ENCODE results near the gene CATSPERZ. TPM values are rescaled to one million over a fixed set of nuclear protein-coding genes. Genes with fewer than 3 reads are reported as not detected.
A peak's percentile ranks its signal among the peaks of the same experiment; 100 is the strongest.

The CATSPERZ gene
- total RNA-seq, 1 experiment from 2014 or later = not detected

DNA sequence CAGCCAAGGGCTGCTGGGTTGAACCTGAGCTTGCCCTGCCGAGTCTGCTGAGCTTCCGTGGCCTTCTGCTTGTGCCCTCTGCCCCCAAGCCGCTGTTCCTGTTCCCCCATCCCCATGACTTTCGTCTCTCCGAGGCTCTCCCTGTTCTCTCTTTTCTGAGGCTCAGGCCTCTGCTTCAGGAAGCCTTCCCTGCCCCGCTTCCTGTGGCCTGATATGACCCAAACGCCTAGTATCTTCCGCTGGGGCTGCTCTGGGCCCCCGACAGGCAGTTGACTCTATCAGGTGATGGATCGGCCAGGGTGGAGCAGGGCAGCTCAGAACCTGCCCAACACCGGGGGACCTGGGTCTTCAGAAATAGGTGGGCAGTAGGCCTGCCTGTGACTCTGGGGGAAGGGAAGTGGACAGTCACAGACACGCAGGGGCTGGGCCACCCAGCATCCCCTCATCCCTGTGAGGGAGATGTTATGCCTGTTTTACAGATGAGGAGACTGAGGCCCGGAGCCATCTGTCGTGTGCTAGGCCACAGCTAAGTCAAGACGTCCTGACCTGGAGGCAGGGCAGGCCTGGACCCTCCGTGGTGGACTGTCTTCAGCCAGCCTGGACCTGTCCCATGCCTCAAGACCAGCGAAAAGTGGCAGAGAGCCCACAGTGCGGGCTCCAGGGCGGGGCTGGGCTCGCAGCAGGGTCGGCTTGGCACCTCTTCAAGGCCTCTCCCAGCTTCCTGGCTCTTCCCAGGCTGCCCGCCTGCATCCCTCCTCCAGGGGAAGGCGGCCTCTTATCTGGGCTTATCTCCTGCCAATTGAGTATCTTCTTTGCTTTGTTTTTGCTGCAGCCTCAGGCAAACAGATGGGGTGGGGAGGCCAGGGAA lies 31.9 kb upstream of the CATSPERZ start:
- H3K9me3 ChIP-seq (ENCODE audit: insufficient read depth, low read depth) = no peaks in the 10 kb centered on the region
- no peaks in the 10 kb centered on the region for H4K20me1 ChIP-seq (ENCODE audit: insufficient read depth)
- H3K27me3 ChIP-seq (ENCODE audit: insufficient read depth, low read depth) = no peaks in the 10 kb centered on the region
- ChIA-PET CTCF (interaction anchor here (0.6 to 1.3 kb wide), 5 partner anchors 9 to 87 kb away, joined by 3 to 14 read pairs (median 6); no protein-coding TSS in a partner anchor), POLR2A (ENCODE audit: unreplicated experiment) (interaction anchor here (0.5 to 0.6 kb wide), 2 partner anchors 52 to 654 kb away, joined by 4 to 6 read pairs; partner anchors contain the start of gene PLAAT3)
- DNase-seq = peak; percentile 64 to 88
- H3K79me2 ChIP-seq (ENCODE audit: low read depth) = peaks cover 18% of the 10 kb centered on the region
- H3K4me3 ChIP-seq = peak overlapping the region; percentile 63
- peaks cover 25% of the 10 kb centered on the region for H3K4me1 ChIP-seq (replicated peaks; ENCODE audit: insufficient read depth)
- peaks cover 1% of the 10 kb centered on the region; the same call in 1 of the 2 replicates for H3K36me3 ChIP-seq (ENCODE audit: low read depth)
- H3K4me2 ChIP-seq = peak overlapping the region; percentile 91
- peak overlapping the region; percentile 89 for H3K27ac ChIP-seq
- no peaks in the 10 kb centered on the region for H3K9me2 ChIP-seq (ENCODE audit: insufficient read depth)
- no peak overlapping the region; the same call in 1 of the 2 replicates for H2AFZ ChIP-seq
- TF ChIP-seq EZH2 (IDR thresholded peaks at IDR 0.05; ENCODE audit: low read depth) = no peak
- TF ChIP-seq, protein P1, sequence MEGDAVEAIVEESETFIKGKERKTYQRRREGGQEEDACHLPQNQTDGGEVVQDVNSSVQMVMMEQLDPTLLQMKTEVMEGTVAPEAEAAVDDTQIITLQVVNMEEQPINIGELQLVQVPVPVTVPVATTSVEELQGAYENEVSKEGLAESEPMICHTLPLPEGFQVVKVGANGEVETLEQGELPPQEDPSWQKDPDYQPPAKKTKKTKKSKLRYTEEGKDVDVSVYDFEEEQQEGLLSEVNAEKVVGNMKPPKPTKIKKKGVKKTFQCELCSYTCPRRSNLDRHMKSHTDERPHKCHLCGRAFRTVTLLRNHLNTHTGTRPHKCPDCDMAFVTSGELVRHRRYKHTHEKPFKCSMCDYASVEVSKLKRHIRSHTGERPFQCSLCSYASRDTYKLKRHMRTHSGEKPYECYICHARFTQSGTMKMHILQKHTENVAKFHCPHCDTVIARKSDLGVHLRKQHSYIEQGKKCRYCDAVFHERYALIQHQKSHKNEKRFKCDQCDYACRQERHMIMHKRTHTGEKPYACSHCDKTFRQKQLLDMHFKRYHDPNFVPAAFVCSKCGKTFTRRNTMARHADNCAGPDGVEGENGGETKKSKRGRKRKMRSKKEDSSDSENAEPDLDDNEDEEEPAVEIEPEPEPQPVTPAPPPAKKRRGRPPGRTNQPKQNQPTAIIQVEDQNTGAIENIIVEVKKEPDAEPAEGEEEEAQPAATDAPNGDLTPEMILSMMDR (conservative IDR thresholded peaks at IDR 0.05) = no peak
- intact Hi-C loops (cut with micrococcal nuclease; ENCODE audit: unreplicated experiment) = no loop called here
- peaks cover 49% of the 10 kb centered on the region for H3F3A ChIP-seq (ENCODE audit: insufficient read depth, low read depth)
- BruUV-seq (replicated peaks) = no TSS peak

DNA sequence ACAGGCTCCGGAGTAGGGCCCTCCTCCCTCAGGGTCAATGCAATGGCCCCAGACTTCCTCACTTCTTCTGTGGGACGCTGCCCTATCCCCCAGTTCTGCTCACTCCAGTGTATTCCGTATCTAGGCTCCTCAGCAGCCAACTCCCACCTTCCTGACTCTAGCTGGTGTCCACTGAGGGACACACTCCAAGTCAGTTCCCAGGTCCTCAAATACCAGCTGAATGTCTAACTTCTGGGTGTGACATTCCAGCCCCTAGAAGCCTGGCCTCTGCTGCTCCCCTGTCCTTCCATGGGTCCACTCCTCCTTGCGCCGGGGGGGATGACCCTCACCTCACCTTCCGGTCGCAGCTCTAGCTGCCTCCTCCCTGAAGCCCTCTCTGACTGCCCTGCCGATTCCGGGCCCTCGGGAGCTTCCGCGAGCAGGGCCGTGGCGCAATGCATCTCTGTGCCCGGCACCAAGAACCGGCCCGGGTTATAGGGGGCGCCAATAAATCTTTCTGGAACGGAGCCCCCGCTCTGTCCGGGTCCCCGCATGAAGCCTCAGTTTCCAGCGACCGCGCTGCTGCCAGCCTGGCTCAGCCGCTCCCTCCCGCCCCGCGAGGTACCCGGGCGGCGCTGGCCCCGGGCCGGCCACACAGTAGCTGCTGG lies 31.1 kb upstream of the CATSPERZ start:
- Histone ChIP-seq H2AFZ (peak overlapping the region; percentile 78), H3K4me3 (peak overlapping the region; percentile 63), H3K27me3 (ENCODE audit: insufficient read depth, low read depth) (no peaks in the 10 kb centered on the region), H4K20me1 (ENCODE audit: insufficient read depth) (no peaks in the 10 kb centered on the region), H3F3A (ENCODE audit: insufficient read depth, low read depth) (peaks cover 49% of the 10 kb centered on the region), H3K4me1 (replicated peaks; ENCODE audit: insufficient read depth) (peaks cover 25% of the 10 kb centered on the region), H3K27ac (peak overlapping the region; percentile 89), H3K9me2 (ENCODE audit: insufficient read depth) (no peaks in the 10 kb centered on the region), H3K9me3 (ENCODE audit: insufficient read depth, low read depth) (no peaks in the 10 kb centered on the region), H3K36me3 (ENCODE audit: low read depth) (no peaks in the 10 kb centered on the region), H3K79me2 (ENCODE audit: low read depth) (peaks cover 22% of the 10 kb centered on the region), H3K4me2 (peak overlapping the region; percentile 91)
- TF ChIP-seq, protein P1 (conservative IDR thresholded peaks at IDR 0.05) = no peak
- no peak for TF ChIP-seq EZH2 (IDR thresholded peaks at IDR 0.05; ENCODE audit: low read depth)
- POLR2A ChIA-PET (ENCODE audit: unreplicated experiment) = interaction anchor here (0.5 to 0.6 kb wide), 3 partner anchors 17 to 55 kb away, joined by 3 to 13 read pairs (median 4); partner anchors contain the start of gene FKBP2
- DNase-seq = peak; percentile 67 to 78
- intact Hi-C loops (cut with micrococcal nuclease; ENCODE audit: unreplicated experiment) = no loop called here
- CTCF ChIA-PET = interaction anchor here (0.5 to 1.3 kb wide), 4 partner anchors 17 to 1064 kb away, joined by 3 to 6 read pairs (median 4); partner anchors contain the start of gene PRDX5
- no TSS peak for BruUV-seq (replicated peaks)
